K562 (cell line): Measurements from ENCODE around the gene ZNF618. TPM values are rescaled to one million over a fixed set of nuclear protein-coding genes. Genes with fewer than 3 reads are reported as not detected.

Source experiments
- ATAC-seq: fragments of 200-7000 bp; cut with Tn5 transposase; 3 replicates; pipeline ENCODE4 v1.9.1; 2020; ENCODE audit warnings: moderate library complexity
- BruUV-seq: library from RNA; stranded (reverse); fragments of 400-500 nt; replicated peaks from 2 replicates; lab custom pipeline; 2021; lab: Mats Ljungman, UMichigan
- CTCF ChIA-PET: fragments of 300-600 bp; formaldehyde crosslinking; extraction: SDS; loops from one replicate; lab custom pipeline; 2021; ENCODE audit warnings: low intra/inter-chr PET ratio; lab: Yijun Ruan, JAX
- POLR2A ChIA-PET: fragments of 300-600, 350-650 bp; sonication (Branson Sonifier 250); formaldehyde crosslinking; extraction: SDS; loops from one replicate; lab custom pipeline; 2021; ENCODE audit warnings: antibody characterized with exemption, inconsistent platforms; lab: Yijun Ruan, JAX
- DNase-seq, 4 experiments: peaks; one replicate each; pipeline versions ENCODE4 v3.0.0 to v3.0.0-alpha.2; 2011 to 2018; ENCODE audit warnings: low spot score in 3 of 4, mixed read lengths in 3 of 4; ENCODE audit errors: extremely low read depth in 1 of 4
- FAIRE-seq: peaks from 2 replicates; lab custom pipeline; 2011; peaks lifted over from hg19 to GRCh38; lab: Jason Lieb, UNC
- H2AFZ ChIP-seq: 2 replicates; pipeline ENCODE4 v1.6.0; 2011; ENCODE audit warnings: low read depth, low read length, control low read depth, inconsistent platforms
- H3K27ac ChIP-seq: fragments of 200-600 bp; 3 replicates; pipeline ENCODE4 v1.8.0; 2011; ENCODE audit warnings: low read depth, mild to moderate bottlenecking, control low read depth, inconsistent platforms, low read length, moderate library complexity, mixed read lengths; ENCODE audit errors: extremely low read depth
- H3K27me3 ChIP-seq, 2 experiments: fragments of 300-600 bp in 1 of 2; 2 replicates in 1 of 2; 3 replicates in 1 of 2; pipeline versions ENCODE4 v1.6.0 to v1.8.0; 2011; ENCODE audit warnings: inconsistent platforms in 2 of 2, low read length in 2 of 2, mild to moderate bottlenecking in 1 of 2, mixed read lengths in 1 of 2, moderate library complexity in 1 of 2; ENCODE audit not compliant: control insufficient read depth in 2 of 2, insufficient read depth in 2 of 2
- H3K36me3 ChIP-seq: fragments of 300-600 bp; 3 replicates; pipeline ENCODE4 v1.8.0; 2011; ENCODE audit warnings: mild to moderate bottlenecking, low read length, inconsistent platforms; ENCODE audit not compliant: control insufficient read depth, insufficient read depth
- H3K4me1 ChIP-seq, 2 experiments: fragments of 200-600 bp in 1 of 2; replicated peaks in 1 of 2; 2 replicates in 1 of 2; 3 replicates in 1 of 2; pipeline versions ENCODE4 v1.5.1 to v1.8.0; 2011; ENCODE audit warnings: inconsistent platforms in 2 of 2, low read length in 2 of 2, mild to moderate bottlenecking in 1 of 2, mixed read lengths in 1 of 2, moderate library complexity in 1 of 2; ENCODE audit not compliant: control insufficient read depth in 2 of 2, insufficient read depth in 2 of 2
- H3K4me2 ChIP-seq: 2 replicates; pipeline ENCODE4 v1.6.1; 2011; ENCODE audit warnings: low read length, control low read depth, inconsistent platforms, mixed read lengths; ENCODE audit not compliant: insufficient read depth
- H3K4me3 ChIP-seq: fragments of 200-600 bp; sonication (generic), shearing (Covaris generic); 2 replicates; pipeline ENCODE4 v1.5.1; 2016; ENCODE audit warnings: control low read depth, inconsistent platforms
- H3K79me2 ChIP-seq: fragments of 200-600 bp; 3 replicates; pipeline ENCODE4 v1.8.0; 2011; ENCODE audit warnings: low read length, inconsistent platforms; ENCODE audit not compliant: control insufficient read depth, insufficient read depth
- H3K9ac ChIP-seq, 2 experiments: 2 replicates each; pipeline versions ENCODE4 v1.6.0 to v1.6.1; 2011; ENCODE audit warnings: low read depth in 2 of 2, low read length in 2 of 2, control low read depth in 1 of 2, inconsistent platforms in 1 of 2, mild to moderate bottlenecking in 1 of 2, mixed read lengths in 1 of 2; ENCODE audit not compliant: insufficient read depth in 1 of 2
- H3K9me1 ChIP-seq: one replicate; pipeline ENCODE4 v1.6.0; 2011; ENCODE audit warnings: inconsistent platforms, mild to moderate bottlenecking, low read length, moderate library complexity; ENCODE audit not compliant: control insufficient read depth, insufficient read depth
- H3K9me3 ChIP-seq: replicated peaks from 2 replicates; pipeline ENCODE4 v1.5.1; 2011; ENCODE audit warnings: low read depth, low read length, inconsistent platforms; ENCODE audit not compliant: control insufficient read depth, insufficient read depth
- H4K20me1 ChIP-seq: replicated peaks from 2 replicates; pipeline ENCODE4 v1.6.1; 2011; ENCODE audit warnings: low read length, inconsistent platforms, mixed read lengths; ENCODE audit not compliant: control insufficient read depth, insufficient read depth
- GTF3C2 ChIP-seq: IDR thresholded peaks from 3 replicates; pipeline ENCODE4 v1.6.1; 2011; ENCODE audit warnings: borderline replicate concordance, mild to moderate bottlenecking, moderate library complexity; ENCODE audit not compliant: insufficient read length; ENCODE audit errors: extremely low read depth
- WGBS: fragments of 100-300 bp; shearing (Covaris generic); methylation state at CpG from one replicate; pipeline ENCODE4 v1.1.6; 2016; ENCODE audit warnings: low coverage, mixed read lengths; ENCODE audit not compliant: insufficient coverage; ENCODE audit errors: missing lambda C conversion rate; 5-methylcytosine and 5-hydroxymethylcytosine counted together
- in situ Hi-C: fragments of 300-500 bp; cut with MboI; formaldehyde crosslinking; loops from 4 replicates; pipeline ENCODE4 v1.15.0; 2018; ENCODE audit warnings: inconsistent platforms, mixed read lengths
- intact Hi-C: fragments of 100-400 bp; cut with micrococcal nuclease; formaldehyde crosslinking; loops from 2 replicates; pipeline ENCODE4 v1.14.2; 2022
- polyA plus RNA-seq, 8 experiments: library from polyadenylated mRNA; depleted of rRNA in 4 of 8; stranded (reverse) in 5 of 8; unstranded in 3 of 8; fragments of >200 nt; fragmentation: Nextera tagmentation in 2 of 8; fragmentation: Illumina TruSeq in 1 of 8; extraction: Ambion mirVana in 2 of 8; extraction: Trizol in 1 of 8; gene quantifications; 2 replicates each; pipeline versions ENCODE4 v1.2.1 to v1.2.3, GENCODE V29; 2011 to 2014; ENCODE audit warnings: inconsistent platforms in 1 of 8, missing spikeins in 1 of 8
- total RNA-seq, 7 experiments: library from RNA; depleted of rRNA in 6 of 7; stranded (reverse); fragments of >200 nt in 6 of 7; fragmentation: Illumina TruSeq in 2 of 7; extraction: Trizol in 2 of 7; gene quantifications; 2 replicates each; pipeline versions ENCODE4 v1.2.1 to v1.2.3, GENCODE V29; 2011 to 2021; ENCODE audit warnings: low replicate concordance in 1 of 7

Gene ZNF618
- total and polyA plus RNA-seq, 9 of the 15 experiments (the other 6 are each of a cell fraction or from before 2014, with no cell fraction given): 0.08 to 13.7 (median 3.4) TPM

GRCh38 chr9:113894166-113894565, 18.1 kb downstream of the ZNF618 start:
- BruUV-seq: no TSS peak
- CTCF ChIA-PET: no interaction called here
- 50% methylated on average over 1 of the region's 1 CpG for WGBS

More at GRCh38 chr9:113894166-113894565, 18.1 kb downstream of the ZNF618 start:
- peaks cover 14% of the 10 kb centered on the region; the same call in 1 of the 3 replicates for H3K79me2 ChIP-seq
- in situ Hi-C loops: no loop called here
- H3K9me1 ChIP-seq: no peaks in the 10 kb centered on the region
- peaks cover 4% of the 10 kb centered on the region; the same call in 2 of the 3 replicates for H3K36me3 ChIP-seq
- POLR2A ChIA-PET: no interaction called here
- no peak for TF ChIP-seq GTF3C2
- no peak for FAIRE-seq
- no peak for ATAC-seq
- H3K27ac ChIP-seq: no peak overlapping the region
- no peak overlapping the region for H3K4me2 ChIP-seq
- no peak overlapping the region for H3K9ac ChIP-seq
- DNase-seq: no peak
- no peaks in the 10 kb centered on the region; the same call in 1 of the 2 replicates for H4K20me1 ChIP-seq
- H3K4me1 ChIP-seq: no peaks in the 10 kb centered on the region
- peaks cover 0 to under 1% of the 10 kb centered on the region in 2 experiments; a peak in 1 of 5 replicates for H3K27me3 ChIP-seq
- intact Hi-C loops: no loop called here
- peaks cover 2% of the 10 kb centered on the region for H3K9me3 ChIP-seq
- no peak overlapping the region for H3K4me3 ChIP-seq
- no peak overlapping the region for H2AFZ ChIP-seq
